GM18526 (cell line): ENCODE measurements around the gene NCF2.

Experiments used
- POLR2A ChIP-seq: IDR thresholded peaks from 3 replicates; pipeline ENCODE4 v1.6.1; 2011; ENCODE audit not compliant: insufficient read length; ENCODE audit errors: extremely low read depth

The NCF2 gene

GRCh38 chr1:183590244-183591191 is at the start of gene NCF2:
TSS of gene NCF2 (minus strand) at chr1:183590459. CDS start at chr1:183590329, 130 bp downstream.
- TF ChIP-seq POLR2A = peak; percentile 1

- TF ChIP-seq POLR2A = no peak
These were observed 48.6 kb upstream of the NCF2 start for GRCh38 chr1:183638649-183639387.

- no peak for TF ChIP-seq POLR2A
These were observed 46.5 kb upstream of the NCF2 start for GRCh38 chr1:183636783-183637182.

- TF ChIP-seq POLR2A = no peak
These were observed 46.0 kb upstream of the NCF2 start for GRCh38 chr1:183636334-183636682.

- TF ChIP-seq POLR2A = peak; percentile 90
These were observed 45.5 kb upstream of the NCF2 start, which contains the start of gene ARPC5 for GRCh38 chr1:183635606-183636333. TSS of gene ARPC5 (minus strand) at chr1:183635783. CDS start at chr1:183635659, 124 bp downstream.

GRCh38 chr1:183635099-183635605 is 44.9 kb upstream of the NCF2 start:
- TF ChIP-seq POLR2A = no peak

GRCh38 chr1:183634429-183635065 is 44.3 kb upstream of the NCF2 start:
- no peak for TF ChIP-seq POLR2A

- TF ChIP-seq POLR2A = no peak
These were observed 43.6 kb upstream of the NCF2 start for GRCh38 chr1:183633676-183634343.

GRCh38 chr1:183632964-183633363 is 42.7 kb upstream of the NCF2 start:
- TF ChIP-seq POLR2A = no peak

- TF ChIP-seq POLR2A = no peak
These were observed 41.9 kb upstream of the NCF2 start for GRCh38 chr1:183632114-183632513.

- TF ChIP-seq POLR2A = no peak
These were observed 40.5 kb upstream of the NCF2 start for GRCh38 chr1:183630748-183631147.

- no peak for TF ChIP-seq POLR2A
These were observed 38.3 kb upstream of the NCF2 start for GRCh38 chr1:183628537-183628936.

- no peak for TF ChIP-seq POLR2A
These were observed 32.9 kb upstream of the NCF2 start for GRCh38 chr1:183622884-183623785.

- TF ChIP-seq POLR2A = no peak
These were observed 31.8 kb upstream of the NCF2 start for GRCh38 chr1:183622013-183622412.

GRCh38 chr1:183620311-183620710 is 30.1 kb upstream of the NCF2 start:
- no peak for TF ChIP-seq POLR2A
